IPS-NIHi11 (cell line): ENCODE measurements around the gene KIF27.
"Not testable (repeated sequence)": the region's sequence is repeated elsewhere in the genome, so short reads cannot be mapped to it uniquely, and the experiment has no call there.

Source experiments
- DNase-seq: peaks from one replicate; pipeline ENCODE4 v3.0.0; 2012; ENCODE audit warnings: mixed read lengths, low spot score

KIF27 gene

GRCh38 chr9:83920927-83921707, at the start of gene KIF27:
Gene KIF27 (minus strand): TSS chr9:83921432. CDS start chr9:83915591, 5,841 bp downstream.
- peak; percentile 95 for DNase-seq

- no peak for DNase-seq
Observed at GRCh38 chr9:83969602-83970001, 48.4 kb upstream of the KIF27 start.

- DNase-seq, result no peak
Observed at GRCh38 chr9:83967073-83967472, 45.8 kb upstream of the KIF27 start.

- DNase-seq, result no peak
Observed at GRCh38 chr9:83966209-83966582, 45.0 kb upstream of the KIF27 start.

- DNase-seq, result no peak
Observed at GRCh38 chr9:83965350-83966208, 44.3 kb upstream of the KIF27 start.

- no peak for DNase-seq
Observed at GRCh38 chr9:83964973-83965349, 43.7 kb upstream of the KIF27 start.

- no peak for DNase-seq
Observed at GRCh38 chr9:83962165-83962564, 40.9 kb upstream of the KIF27 start.

- no peak for DNase-seq
Observed at GRCh38 chr9:83960991-83961390, 39.8 kb upstream of the KIF27 start.

- no peak for DNase-seq
Observed at GRCh38 chr9:83959061-83959460, 37.8 kb upstream of the KIF27 start.

GRCh38 chr9:83957248-83957513, 35.9 kb upstream of the KIF27 start:
- DNase-seq, result no peak

- DNase-seq, result peak; percentile 72
Observed at GRCh38 chr9:83956436-83957247, 35.4 kb upstream of the KIF27 start.

GRCh38 chr9:83956086-83956435, 34.8 kb upstream of the KIF27 start:
- no peak for DNase-seq

- DNase-seq, result not testable (repeated sequence)
Observed at GRCh38 chr9:83948096-83948495, 26.9 kb upstream of the KIF27 start.

GRCh38 chr9:83940590-83941303, 19.5 kb upstream of the KIF27 start:
- no peak for DNase-seq

- DNase-seq, result peak; percentile 61
Observed at GRCh38 chr9:83937861-83938455, 16.7 kb upstream of the KIF27 start.

GRCh38 chr9:83936523-83936922, 15.3 kb upstream of the KIF27 start:
- no peak for DNase-seq

- DNase-seq, result peak; percentile 46
Observed at GRCh38 chr9:83935276-83935935, 14.2 kb upstream of the KIF27 start.

GRCh38 chr9:83934569-83935275, 13.5 kb upstream of the KIF27 start:
- DNase-seq, result no peak

- no peak for DNase-seq
Observed at GRCh38 chr9:83933790-83934189, 12.6 kb upstream of the KIF27 start.

- no peak for DNase-seq
Observed at GRCh38 chr9:83932851-83933250, 11.6 kb upstream of the KIF27 start.

GRCh38 chr9:83932011-83932410, 10.8 kb upstream of the KIF27 start:
- DNase-seq, result no peak
